ENCODE results near the gene ZBTB33. TPM values are rescaled to one million over a fixed set of nuclear protein-coding genes. Genes with fewer than 3 reads are reported as not detected.

Gene ZBTB33
- total and polyA plus RNA-seq, 2 of the 13 experiments (the other 11 are each of a cell fraction or from before 2014, with no cell fraction given): 6.5 to 20.2 TPM

DNA sequence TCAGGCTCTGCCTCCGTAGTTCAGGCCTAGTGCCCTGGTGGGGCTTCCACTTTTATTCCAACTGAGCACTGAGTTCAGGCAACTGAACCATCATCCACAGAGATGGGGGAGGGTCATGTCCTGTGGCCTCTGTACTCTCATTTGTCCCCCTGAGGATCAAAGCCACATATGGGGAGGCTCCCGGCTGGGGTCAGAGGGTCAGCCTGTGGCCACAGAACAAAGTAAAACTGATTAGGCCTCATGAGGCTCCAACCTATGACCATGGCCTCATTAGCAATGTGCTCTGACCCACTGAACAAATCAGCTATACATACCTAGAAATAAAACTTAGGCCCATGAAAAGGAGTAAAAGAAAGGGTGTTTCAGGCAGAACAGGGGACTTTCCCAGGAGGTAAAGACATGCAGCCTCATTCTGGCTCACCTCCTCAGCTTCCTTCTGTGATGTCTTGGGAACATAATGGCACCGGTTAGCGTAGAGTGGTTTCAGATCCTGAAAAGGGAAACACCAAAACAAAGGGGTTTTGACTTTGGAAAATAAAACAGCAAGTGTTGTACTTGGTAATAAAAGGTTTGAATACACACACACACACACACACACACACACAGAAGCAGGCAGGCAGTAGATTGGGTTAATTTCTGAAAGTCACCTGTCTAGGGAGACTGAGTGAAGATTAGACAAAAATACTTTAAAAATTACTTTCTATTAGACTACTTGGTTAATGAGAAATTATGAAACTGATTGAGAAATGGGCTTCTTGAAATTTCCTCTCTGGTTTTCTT is 36.3 kb downstream of the ZBTB33 start (continued):
- TF ChIP-seq ZZZ3 (CRISPR knock-in tag; IDR thresholded peaks at IDR 0.05; ENCODE audit: borderline replicate concordance): no peak
- TF ChIP-seq, protein P1, sequence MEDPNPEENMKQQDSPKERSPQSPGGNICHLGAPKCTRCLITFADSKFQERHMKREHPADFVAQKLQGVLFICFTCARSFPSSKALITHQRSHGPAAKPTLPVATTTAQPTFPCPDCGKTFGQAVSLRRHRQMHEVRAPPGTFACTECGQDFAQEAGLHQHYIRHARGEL (CRISPR knock-in tag; IDR thresholded peaks at IDR 0.05): no peak
- TF ChIP-seq ZNF274 (CRISPR knock-in tag; IDR thresholded peaks at IDR 0.05): no peak
- TF ChIP-seq, protein P2, sequence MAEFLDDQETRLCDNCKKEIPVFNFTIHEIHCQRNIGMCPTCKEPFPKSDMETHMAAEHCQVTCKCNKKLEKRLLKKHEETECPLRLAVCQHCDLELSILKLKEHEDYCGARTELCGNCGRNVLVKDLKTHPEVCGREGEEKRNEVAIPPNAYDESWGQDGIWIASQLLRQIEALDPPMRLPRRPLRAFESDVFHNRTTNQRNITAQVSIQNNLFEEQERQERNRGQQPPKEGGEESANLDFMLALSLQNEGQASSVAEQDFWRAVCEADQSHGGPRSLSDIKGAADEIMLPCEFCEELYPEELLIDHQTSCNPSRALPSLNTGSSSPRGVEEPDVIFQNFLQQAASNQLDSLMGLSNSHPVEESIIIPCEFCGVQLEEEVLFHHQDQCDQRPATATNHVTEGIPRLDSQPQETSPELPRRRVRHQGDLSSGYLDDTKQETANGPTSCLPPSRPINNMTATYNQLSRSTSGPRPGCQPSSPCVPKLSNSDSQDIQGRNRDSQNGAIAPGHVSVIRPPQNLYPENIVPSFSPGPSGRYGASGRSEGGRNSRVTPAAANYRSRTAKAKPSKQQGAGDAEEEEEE (CRISPR knock-in tag; IDR thresholded peaks at IDR 0.05; ENCODE audit: borderline replicate concordance): no peak
- TF ChIP-seq NR2F6 (IDR thresholded peaks at IDR 0.05): peak; percentile 95
- peak; percentile 89 for TF ChIP-seq NR2F6 (CRISPR knock-in tag; IDR thresholded peaks at IDR 0.05)
- TF ChIP-seq KDM6A (CRISPR knock-in tag; IDR thresholded peaks at IDR 0.05; ENCODE audit: low read depth): peak; percentile 29; the same call in 1 of the 2 replicates
- no peak for TF ChIP-seq NCOA5 (CRISPR knock-in tag; IDR thresholded peaks at IDR 0.05)
- no peak for TF ChIP-seq ZFP36 (IDR thresholded peaks at IDR 0.05; ENCODE audit: borderline replicate concordance, low read depth, low read length, partially characterized antibody)
- TF ChIP-seq FOXO1 (CRISPR knock-in tag; IDR thresholded peaks at IDR 0.05): no peak; the same call in 1 of the 2 replicates
- no peak for TF ChIP-seq TGIF2 (CRISPR knock-in tag; IDR thresholded peaks at IDR 0.05)
- TF ChIP-seq, protein P3, sequence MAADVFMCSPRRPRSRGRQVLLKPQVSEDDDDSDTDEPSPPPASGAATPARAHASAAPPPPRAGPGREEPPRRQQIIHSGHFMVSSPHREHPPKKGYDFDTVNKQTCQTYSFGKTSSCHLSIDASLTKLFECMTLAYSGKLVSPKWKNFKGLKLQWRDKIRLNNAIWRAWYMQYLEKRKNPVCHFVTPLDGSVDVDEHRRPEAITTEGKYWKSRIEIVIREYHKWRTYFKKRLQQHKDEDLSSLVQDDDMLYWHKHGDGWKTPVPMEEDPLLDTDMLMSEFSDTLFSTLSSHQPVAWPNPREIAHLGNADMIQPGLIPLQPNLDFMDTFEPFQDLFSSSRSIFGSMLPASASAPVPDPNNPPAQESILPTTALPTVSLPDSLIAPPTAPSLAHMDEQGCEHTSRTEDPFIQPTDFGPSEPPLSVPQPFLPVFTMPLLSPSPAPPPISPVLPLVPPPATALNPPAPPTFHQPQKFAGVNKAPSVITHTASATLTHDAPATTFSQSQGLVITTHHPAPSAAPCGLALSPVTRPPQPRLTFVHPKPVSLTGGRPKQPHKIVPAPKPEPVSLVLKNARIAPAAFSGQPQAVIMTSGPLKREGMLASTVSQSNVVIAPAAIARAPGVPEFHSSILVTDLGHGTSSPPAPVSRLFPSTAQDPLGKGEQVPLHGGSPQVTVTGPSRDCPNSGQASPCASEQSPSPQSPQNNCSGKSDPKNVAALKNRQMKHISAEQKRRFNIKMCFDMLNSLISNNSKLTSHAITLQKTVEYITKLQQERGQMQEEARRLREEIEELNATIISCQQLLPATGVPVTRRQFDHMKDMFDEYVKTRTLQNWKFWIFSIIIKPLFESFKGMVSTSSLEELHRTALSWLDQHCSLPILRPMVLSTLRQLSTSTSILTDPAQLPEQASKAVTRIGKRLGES (CRISPR knock-in tag; IDR thresholded peaks at IDR 0.05; ENCODE audit: borderline replicate concordance): no peak
- no peak for TF ChIP-seq NR3C1 (CRISPR knock-in tag; IDR thresholded peaks at IDR 0.05)
- TF ChIP-seq, protein P4, sequence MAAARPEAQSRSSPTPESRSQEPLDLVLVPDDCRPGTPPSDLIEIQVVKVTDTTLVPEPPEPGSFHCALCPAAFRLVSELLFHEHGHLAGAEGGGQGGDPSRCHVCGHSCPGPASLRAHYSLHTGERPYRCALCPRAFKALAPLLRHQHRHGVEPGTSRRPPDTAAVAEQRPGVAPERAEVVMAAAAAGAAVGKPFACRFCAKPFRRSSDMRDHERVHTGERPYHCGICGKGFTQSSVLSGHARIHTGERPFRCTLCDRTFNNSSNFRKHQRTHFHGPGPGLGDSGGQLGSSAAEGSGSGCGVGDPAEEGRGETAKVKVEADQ (CRISPR knock-in tag; IDR thresholded peaks at IDR 0.05; ENCODE audit: borderline replicate concordance): no peak
- TF ChIP-seq RFX1 (IDR thresholded peaks at IDR 0.05): no peak
- TF ChIP-seq, protein P5, sequence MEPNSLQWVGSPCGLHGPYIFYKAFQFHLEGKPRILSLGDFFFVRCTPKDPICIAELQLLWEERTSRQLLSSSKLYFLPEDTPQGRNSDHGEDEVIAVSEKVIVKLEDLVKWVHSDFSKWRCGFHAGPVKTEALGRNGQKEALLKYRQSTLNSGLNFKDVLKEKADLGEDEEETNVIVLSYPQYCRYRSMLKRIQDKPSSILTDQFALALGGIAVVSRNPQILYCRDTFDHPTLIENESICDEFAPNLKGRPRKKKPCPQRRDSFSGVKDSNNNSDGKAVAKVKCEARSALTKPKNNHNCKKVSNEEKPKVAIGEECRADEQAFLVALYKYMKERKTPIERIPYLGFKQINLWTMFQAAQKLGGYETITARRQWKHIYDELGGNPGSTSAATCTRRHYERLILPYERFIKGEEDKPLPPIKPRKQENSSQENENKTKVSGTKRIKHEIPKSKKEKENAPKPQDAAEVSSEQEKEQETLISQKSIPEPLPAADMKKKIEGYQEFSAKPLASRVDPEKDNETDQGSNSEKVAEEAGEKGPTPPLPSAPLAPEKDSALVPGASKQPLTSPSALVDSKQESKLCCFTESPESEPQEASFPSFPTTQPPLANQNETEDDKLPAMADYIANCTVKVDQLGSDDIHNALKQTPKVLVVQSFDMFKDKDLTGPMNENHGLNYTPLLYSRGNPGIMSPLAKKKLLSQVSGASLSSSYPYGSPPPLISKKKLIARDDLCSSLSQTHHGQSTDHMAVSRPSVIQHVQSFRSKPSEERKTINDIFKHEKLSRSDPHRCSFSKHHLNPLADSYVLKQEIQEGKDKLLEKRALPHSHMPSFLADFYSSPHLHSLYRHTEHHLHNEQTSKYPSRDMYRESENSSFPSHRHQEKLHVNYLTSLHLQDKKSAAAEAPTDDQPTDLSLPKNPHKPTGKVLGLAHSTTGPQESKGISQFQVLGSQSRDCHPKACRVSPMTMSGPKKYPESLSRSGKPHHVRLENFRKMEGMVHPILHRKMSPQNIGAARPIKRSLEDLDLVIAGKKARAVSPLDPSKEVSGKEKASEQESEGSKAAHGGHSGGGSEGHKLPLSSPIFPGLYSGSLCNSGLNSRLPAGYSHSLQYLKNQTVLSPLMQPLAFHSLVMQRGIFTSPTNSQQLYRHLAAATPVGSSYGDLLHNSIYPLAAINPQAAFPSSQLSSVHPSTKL (CRISPR knock-in tag; IDR thresholded peaks at IDR 0.05): peak; percentile 61
- TF ChIP-seq, protein P6, sequence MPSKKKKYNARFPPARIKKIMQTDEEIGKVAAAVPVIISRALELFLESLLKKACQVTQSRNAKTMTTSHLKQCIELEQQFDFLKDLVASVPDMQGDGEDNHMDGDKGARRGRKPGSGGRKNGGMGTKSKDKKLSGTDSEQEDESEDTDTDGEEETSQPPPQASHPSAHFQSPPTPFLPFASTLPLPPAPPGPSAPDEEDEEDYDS (CRISPR knock-in tag; IDR thresholded peaks at IDR 0.05): no peak
- TF ChIP-seq BRD4 (CRISPR knock-in tag; IDR thresholded peaks at IDR 0.05): no peak
- TF ChIP-seq CC2D1A (CRISPR knock-in tag; IDR thresholded peaks at IDR 0.05): no peak

All from HepG2 (cell line).